Activated CD4-positive, alpha-beta T cell treated with anti-CD3 and anti-CD28 coated beads, Interleukin-2, amount 10 ng/mL, durations not matched to agents 7 days and 5 days (primary cell): Measurements from ENCODE around the gene PPM1F. TPM values are rescaled to one million over a fixed set of nuclear protein-coding genes. Genes with fewer than 3 reads are reported as not detected.
A peak's percentile ranks its signal among the peaks of the same experiment; 100 is the strongest.

Experiments used
- CTCF ChIA-PET: fragments of 350-600 bp; sonication (Branson Sonifier 250); formaldehyde crosslinking; loops from one replicate; lab custom pipeline; 2021; ENCODE audit warnings: antibody characterized with exemption; lab: Charles Lee
- POLR2A ChIA-PET: fragments of 350-600 bp; sonication (Branson Sonifier 250); formaldehyde crosslinking; loops from one replicate; lab custom pipeline; 2021; ENCODE audit warnings: antibody characterized with exemption; lab: Charles Lee
- DNase-seq: peaks from one replicate; pipeline ENCODE4 v3.0.0-alpha.2; 2020
- H3K27ac Mint-ChIP-seq: one replicate; pipeline ENCODE4 v1.8.0; 2021; ENCODE audit warnings: mild to moderate bottlenecking, moderate library complexity, mixed read lengths
- H3K27me3 Mint-ChIP-seq: one replicate; pipeline ENCODE4 v1.8.0; 2021; ENCODE audit warnings: mixed read lengths
- H3K36me3 Mint-ChIP-seq: one replicate; pipeline ENCODE4 v1.8.0; 2021; ENCODE audit warnings: low read depth, mixed read lengths
- H3K4me1 Mint-ChIP-seq: one replicate; pipeline ENCODE4 v1.8.0; 2021; ENCODE audit warnings: mixed read lengths
- H3K4me3 Mint-ChIP-seq: one replicate; pipeline ENCODE4 v1.8.0; 2021; ENCODE audit warnings: mild to moderate bottlenecking, moderate library complexity, mixed read lengths
- H3K9me3 Mint-ChIP-seq: one replicate; pipeline ENCODE4 v1.8.0; 2021; ENCODE audit warnings: mixed read lengths
- total RNA-seq, 2 experiments: library from RNA; stranded (reverse); gene quantifications; one replicate each; pipeline ENCODE4 v1.2.3, GENCODE V29; 2021

PPM1F gene
- total RNA-seq, 2 experiments from 2014 or later: 15.1 to 20.4 TPM

- Mint-ChIP-seq H3K36me3 (no peaks in the 10 kb centered on the region), H3K9me3 (no peaks in the 10 kb centered on the region), H3K4me3 (no peak overlapping the region), H3K27ac (no peak overlapping the region), H3K4me1 (no peaks in the 10 kb centered on the region), H3K27me3 (peaks cover 1% of the 10 kb centered on the region)
- no peak for DNase-seq
- ChIA-PET POLR2A (no interaction called here), CTCF (no interaction called here)
Observed at GRCh38 chr22:21989049-21989448, 36.4 kb upstream of the PPM1F start.

- no peaks in the 10 kb centered on the region for H3K9me3 Mint-ChIP-seq
- peaks cover 22% of the 10 kb centered on the region for H3K4me1 Mint-ChIP-seq
- no peaks in the 10 kb centered on the region for H3K36me3 Mint-ChIP-seq
- H3K27ac Mint-ChIP-seq: no peak overlapping the region
- CTCF ChIA-PET: no interaction called here
- H3K4me3 Mint-ChIP-seq: no peak overlapping the region
- DNase-seq: no peak
- H3K27me3 Mint-ChIP-seq: no peaks in the 10 kb centered on the region
- POLR2A ChIA-PET: no interaction called here
Observed at GRCh38 chr22:21985214-21985613, 32.6 kb upstream of the PPM1F start.

- Mint-ChIP-seq H3K4me3 (no peak overlapping the region), H3K4me1 (peaks cover 26% of the 10 kb centered on the region), H3K27me3 (no peaks in the 10 kb centered on the region), H3K9me3 (no peaks in the 10 kb centered on the region), H3K27ac (no peak overlapping the region), H3K36me3 (no peaks in the 10 kb centered on the region)
- CTCF ChIA-PET: interaction anchor here (0.6 kb wide), 1 partner anchor 12 kb away, joined by 3 read pairs; no protein-coding TSS in a partner anchor
- POLR2A ChIA-PET: no interaction called here
- no peak for DNase-seq
Observed at GRCh38 chr22:21984793-21985192, 32.1 kb upstream of the PPM1F start.

GRCh38 chr22:21982338-21982965, 29.8 kb upstream of the PPM1F start, which contains the start of gene TOP3B:
TOP3B (minus strand) TSS chr22:21982787; CDS start chr22:21975709, 7,078 bp downstream.
- Mint-ChIP-seq H3K27me3 (no peaks in the 10 kb centered on the region), H3K4me3 (peak within 1 kb of the TSS; percentile 91), H3K36me3 (no peaks in the 10 kb centered on the region), H3K9me3 (no peaks in the 10 kb centered on the region), H3K4me1 (peaks cover 33% of the 10 kb centered on the region), H3K27ac (peak within 1 kb of the TSS; percentile 92)
- peak; percentile 84 for DNase-seq
- POLR2A ChIA-PET: interaction anchor here (0.6 kb wide), 1 partner anchor 1108 kb away, joined by 3 read pairs; no protein-coding TSS in a partner anchor
- CTCF ChIA-PET: interaction anchor here (1.6 to 1.9 kb wide), 2 partner anchors 10 to 44 kb away, joined by 5 to 13 read pairs; no protein-coding TSS in a partner anchor

- ChIA-PET CTCF (interaction anchor here (1.1 to 1.9 kb wide), 3 partner anchors 10 to 44 kb away, joined by 4 to 13 read pairs (median 5); partner anchors contain the start of gene PPM1F), POLR2A (interaction anchor here (0.6 to 1.1 kb wide), 2 partner anchors 10 to 1109 kb away, joined by 3 read pairs; no protein-coding TSS in a partner anchor)
- H3K9me3 Mint-ChIP-seq: no peaks in the 10 kb centered on the region
- peak overlapping the region; percentile 92 for H3K27ac Mint-ChIP-seq
- H3K4me1 Mint-ChIP-seq: peaks cover 33% of the 10 kb centered on the region
- DNase-seq: no peak
- no peaks in the 10 kb centered on the region for H3K27me3 Mint-ChIP-seq
- H3K36me3 Mint-ChIP-seq: no peaks in the 10 kb centered on the region
- H3K4me3 Mint-ChIP-seq: peak overlapping the region; percentile 91
Observed at GRCh38 chr22:21981874-21982273, 29.2 kb upstream of the PPM1F start.

GRCh38 chr22:21980547-21980946, 27.9 kb upstream of the PPM1F start:
- ChIA-PET CTCF (interaction anchor here (1.1 kb wide), 1 partner anchor 28 kb away, joined by 4 read pairs; the partner anchor contains the start of gene PPM1F), POLR2A (interaction anchor here (1.1 kb wide), 1 partner anchor 9 kb away, joined by 3 read pairs; no protein-coding TSS in a partner anchor)
- no peak for DNase-seq
- no peaks in the 10 kb centered on the region for H3K9me3 Mint-ChIP-seq
- H3K36me3 Mint-ChIP-seq: peaks cover 2% of the 10 kb centered on the region
- peak overlapping the region; percentile 31 for H3K27ac Mint-ChIP-seq
- H3K4me1 Mint-ChIP-seq: peaks cover 33% of the 10 kb centered on the region
- H3K4me3 Mint-ChIP-seq: no peak overlapping the region
- no peaks in the 10 kb centered on the region for H3K27me3 Mint-ChIP-seq

- peaks cover 33% of the 10 kb centered on the region for H3K4me1 Mint-ChIP-seq
- no peak overlapping the region for H3K27ac Mint-ChIP-seq
- DNase-seq: no peak
- no peaks in the 10 kb centered on the region for H3K9me3 Mint-ChIP-seq
- ChIA-PET CTCF (interaction anchor here (1.0 kb wide), 1 partner anchor 9 kb away, joined by 3 read pairs; no protein-coding TSS in a partner anchor), POLR2A (no interaction called here)
- H3K27me3 Mint-ChIP-seq: no peaks in the 10 kb centered on the region
- H3K4me3 Mint-ChIP-seq: no peak overlapping the region
- H3K36me3 Mint-ChIP-seq: peaks cover 7% of the 10 kb centered on the region
Observed at GRCh38 chr22:21978564-21979386, 26.1 kb upstream of the PPM1F start.

GRCh38 chr22:21977814-21978213, 25.2 kb upstream of the PPM1F start:
- Mint-ChIP-seq H3K4me1 (peaks cover 33% of the 10 kb centered on the region), H3K27ac (no peak overlapping the region), H3K36me3 (peaks cover 7% of the 10 kb centered on the region), H3K27me3 (no peaks in the 10 kb centered on the region), H3K4me3 (no peak overlapping the region), H3K9me3 (no peaks in the 10 kb centered on the region)
- no peak for DNase-seq
- POLR2A ChIA-PET: no interaction called here
- CTCF ChIA-PET: no interaction called here

- POLR2A ChIA-PET: no interaction called here
- no peaks in the 10 kb centered on the region for H3K27me3 Mint-ChIP-seq
- H3K36me3 Mint-ChIP-seq: peaks cover 15% of the 10 kb centered on the region
- no peak for DNase-seq
- no peak overlapping the region for H3K4me3 Mint-ChIP-seq
- H3K27ac Mint-ChIP-seq: no peak overlapping the region
- H3K9me3 Mint-ChIP-seq: no peaks in the 10 kb centered on the region
- peaks cover 18% of the 10 kb centered on the region for H3K4me1 Mint-ChIP-seq
- CTCF ChIA-PET: no interaction called here
Observed at GRCh38 chr22:21975854-21976345, 23.3 kb upstream of the PPM1F start.

GRCh38 chr22:21975273-21975672, 22.6 kb upstream of the PPM1F start:
- peaks cover 12% of the 10 kb centered on the region for H3K4me1 Mint-ChIP-seq
- no peaks in the 10 kb centered on the region for H3K9me3 Mint-ChIP-seq
- ChIA-PET CTCF (no interaction called here), POLR2A (no interaction called here)
- no peak overlapping the region for H3K4me3 Mint-ChIP-seq
- peaks cover 18% of the 10 kb centered on the region for H3K36me3 Mint-ChIP-seq
- no peaks in the 10 kb centered on the region for H3K27me3 Mint-ChIP-seq
- H3K27ac Mint-ChIP-seq: no peak overlapping the region
- no peak for DNase-seq

- Mint-ChIP-seq H3K9me3 (no peaks in the 10 kb centered on the region), H3K27ac (no peak overlapping the region), H3K4me1 (peaks cover 8% of the 10 kb centered on the region), H3K36me3 (peaks cover 18% of the 10 kb centered on the region), H3K4me3 (no peak overlapping the region), H3K27me3 (no peaks in the 10 kb centered on the region)
- no peak for DNase-seq
- ChIA-PET POLR2A (no interaction called here), CTCF (no interaction called here)
Observed at GRCh38 chr22:21974058-21974649, 21.5 kb upstream of the PPM1F start.

- CTCF ChIA-PET: interaction anchor here (0.8 to 2.7 kb wide), 9 partner anchors 9 to 37 kb away, joined by 3 to 20 read pairs (median 4); partner anchors contain the start of genes PPM1F and TOP3B
- no peaks in the 10 kb centered on the region for H3K4me1 Mint-ChIP-seq
- POLR2A ChIA-PET: no interaction called here
Observed at GRCh38 chr22:21972806-21973205, 20.2 kb upstream of the PPM1F start.

More at GRCh38 chr22:21972806-21973205, 20.2 kb upstream of the PPM1F start:
- DNase-seq: no peak
- no peaks in the 10 kb centered on the region for H3K27me3 Mint-ChIP-seq
- H3K27ac Mint-ChIP-seq: no peak overlapping the region
- H3K36me3 Mint-ChIP-seq: peaks cover 18% of the 10 kb centered on the region
- H3K4me3 Mint-ChIP-seq: no peak overlapping the region
- H3K9me3 Mint-ChIP-seq: no peaks in the 10 kb centered on the region
